K562 (cell line): ENCODE results near the gene FCRLA. TPM values are rescaled to one million over a fixed set of nuclear protein-coding genes. Genes with fewer than 3 reads are reported as not detected.

Experiments used
- CBX3 ChIP-seq, 2 experiments: IDR thresholded peaks; 1 replicate in 1 of 2; 2 replicates in 1 of 2; pipeline ENCODE4 v1.6.1; 2012; ENCODE audit warnings: inconsistent platforms in 2 of 2, low read length in 2 of 2, borderline replicate concordance in 1 of 2, control low read depth in 1 of 2
- ESRRA ChIP-seq: fragments of 450-650 bp; IDR thresholded peaks from 2 replicates; pipeline ENCODE4 v1.6.1; 2014; ENCODE audit warnings: low read depth, mild to moderate bottlenecking, moderate library complexity, borderline replicate concordance
- ETV6 ChIP-seq, 3 experiments: fragments of 150-350 bp in 1 of 3; sonication (generic) in 1 of 3; formaldehyde crosslinking in 1 of 3; IDR thresholded peaks; 2 replicates each; pipeline versions ENCODE4 v1.6.1 to v1.8.0; 2014 to 2022; ENCODE audit warnings: borderline replicate concordance in 2 of 3, low read depth in 2 of 3, antibody characterized with exemption in 1 of 3, low read length in 1 of 3, mild to moderate bottlenecking in 1 of 3, missing genetic modification reagents in 1 of 3
- FOS ChIP-seq: IDR thresholded peaks from 3 replicates; pipeline ENCODE4 v1.6.1; 2011; ENCODE audit not compliant: insufficient read length; ENCODE audit errors: extremely low read depth
- HINFP ChIP-seq: fragments of 450-650 bp; conservative IDR thresholded peaks from 2 replicates; pipeline ENCODE4 v1.6.1; 2016; ENCODE audit warnings: missing genetic modification characterization, low read depth, mild to moderate bottlenecking, control low read depth, missing compliant biosample characterization
- MBD2 ChIP-seq: sonication (generic); IDR thresholded peaks from 2 replicates; pipeline ENCODE4 v1.6.1; 2016; ENCODE audit warnings: low read depth, borderline replicate concordance
- MIER1 ChIP-seq: fragments of 450-650 bp; IDR thresholded peaks from 2 replicates; pipeline ENCODE4 v1.6.1; 2016; ENCODE audit warnings: antibody characterized with exemption, mild to moderate bottlenecking, low read depth
- POLR2AphosphoS2 ChIP-seq: IDR thresholded peaks from 2 replicates; pipeline ENCODE4 v1.6.1; 2012; ENCODE audit warnings: low read length, improper control_type of control experiment
- RB1 ChIP-seq: fragments of 450-650 bp; IDR thresholded peaks from 2 replicates; pipeline ENCODE4 v1.6.1; 2017; ENCODE audit warnings: low read depth, mild to moderate bottlenecking
- RNF2 ChIP-seq: sonication (generic); IDR thresholded peaks from 2 replicates; pipeline ENCODE4 v1.6.1; 2016
- SLC30A9 ChIP-seq: fragments of 250-450 bp; sonication (Bioruptor Pico); IDR thresholded peaks from 2 replicates; pipeline ENCODE4 v1.8.0; 2022; ENCODE audit warnings: mild to moderate bottlenecking, moderate library complexity
- SMARCE1 ChIP-seq: fragments of 450-650 bp; IDR thresholded peaks from 2 replicates; pipeline ENCODE4 v1.7.1; 2016; ENCODE audit warnings: mild to moderate bottlenecking
- SOX6 ChIP-seq: fragments of 450-650 bp; IDR thresholded peaks from 2 replicates; pipeline ENCODE4 v1.6.1; 2014; ENCODE audit warnings: mild to moderate bottlenecking
- TCF7 ChIP-seq: sonication (generic); IDR thresholded peaks from 2 replicates; pipeline ENCODE4 v1.6.1; 2016; ENCODE audit warnings: antibody characterized with exemption, borderline replicate concordance
- U2AF1 ChIP-seq: fragments of 200-400 bp; formaldehyde crosslinking; optimal IDR thresholded peaks from 2 replicates; pipeline ENCODE3; 2017; ENCODE audit warnings: mild to moderate bottlenecking, low read depth, low read length, moderate library complexity
- ZNF3 ChIP-seq: fragments of 250-450 bp; sonication (Bioruptor Pico); IDR thresholded peaks from 2 replicates; pipeline ENCODE4 v1.5.0; 2021; ENCODE audit warnings: mild to moderate bottlenecking, moderate library complexity
- ZNF354B ChIP-seq: fragments of 250-450 bp; sonication (Bioruptor Pico); IDR thresholded peaks from 2 replicates; pipeline ENCODE4 v1.4.0; 2020
- ZNF583 ChIP-seq: fragments of 250-450 bp; sonication (Bioruptor Pico); IDR thresholded peaks from 2 replicates; pipeline ENCODE4 v1.4.0; 2020
- ZZZ3 ChIP-seq: fragments of 450-650 bp; IDR thresholded peaks from 2 replicates; pipeline ENCODE4 v1.6.1; 2016; ENCODE audit warnings: antibody characterized with exemption, mild to moderate bottlenecking, moderate library complexity
- polyA plus RNA-seq, 8 experiments: library from polyadenylated mRNA; depleted of rRNA in 4 of 8; stranded (reverse) in 5 of 8; unstranded in 3 of 8; fragments of >200 nt; fragmentation: Nextera tagmentation in 2 of 8; fragmentation: Illumina TruSeq in 1 of 8; extraction: Ambion mirVana in 2 of 8; extraction: Trizol in 1 of 8; gene quantifications; 2 replicates each; pipeline versions ENCODE4 v1.2.1 to v1.2.3, GENCODE V29; 2011 to 2014; ENCODE audit warnings: inconsistent platforms in 1 of 8, missing spikeins in 1 of 8
- total RNA-seq, 7 experiments: library from RNA; depleted of rRNA in 6 of 7; stranded (reverse); fragments of >200 nt in 6 of 7; fragmentation: Illumina TruSeq in 2 of 7; extraction: Trizol in 2 of 7; gene quantifications; 2 replicates each; pipeline versions ENCODE4 v1.2.1 to v1.2.3, GENCODE V29; 2011 to 2021; ENCODE audit warnings: low replicate concordance in 1 of 7
- TF ChIP-seq, protein P1 (sequence below), 2 experiments: IDR thresholded peaks; 2 replicates each; pipeline ENCODE4 v1.6.1; 2011; ENCODE audit warnings: borderline replicate concordance in 1 of 2, control low read depth in 1 of 2, low read depth in 1 of 2, low read length in 1 of 2, mild to moderate bottlenecking in 1 of 2, mixed read lengths in 1 of 2, moderate library complexity in 1 of 2; ENCODE audit not compliant: insufficient read depth in 1 of 2, insufficient read length in 1 of 2, poor library complexity in 1 of 2, severe bottlenecking in 1 of 2; ENCODE audit errors: extremely low read depth in 1 of 2
- TF ChIP-seq, protein P2 (sequence below): fragments of 250-450 bp; sonication (Bioruptor Pico); IDR thresholded peaks from 2 replicates; pipeline ENCODE4 v1.5.1; 2021; ENCODE audit warnings: mild to moderate bottlenecking

Gene FCRLA
- total and polyA plus RNA-seq, 9 of the 15 experiments (the other 6 are each of a cell fraction or from before 2014, with no cell fraction given), result 0.09 to 0.84 (median 0.44) TPM

DNA sequence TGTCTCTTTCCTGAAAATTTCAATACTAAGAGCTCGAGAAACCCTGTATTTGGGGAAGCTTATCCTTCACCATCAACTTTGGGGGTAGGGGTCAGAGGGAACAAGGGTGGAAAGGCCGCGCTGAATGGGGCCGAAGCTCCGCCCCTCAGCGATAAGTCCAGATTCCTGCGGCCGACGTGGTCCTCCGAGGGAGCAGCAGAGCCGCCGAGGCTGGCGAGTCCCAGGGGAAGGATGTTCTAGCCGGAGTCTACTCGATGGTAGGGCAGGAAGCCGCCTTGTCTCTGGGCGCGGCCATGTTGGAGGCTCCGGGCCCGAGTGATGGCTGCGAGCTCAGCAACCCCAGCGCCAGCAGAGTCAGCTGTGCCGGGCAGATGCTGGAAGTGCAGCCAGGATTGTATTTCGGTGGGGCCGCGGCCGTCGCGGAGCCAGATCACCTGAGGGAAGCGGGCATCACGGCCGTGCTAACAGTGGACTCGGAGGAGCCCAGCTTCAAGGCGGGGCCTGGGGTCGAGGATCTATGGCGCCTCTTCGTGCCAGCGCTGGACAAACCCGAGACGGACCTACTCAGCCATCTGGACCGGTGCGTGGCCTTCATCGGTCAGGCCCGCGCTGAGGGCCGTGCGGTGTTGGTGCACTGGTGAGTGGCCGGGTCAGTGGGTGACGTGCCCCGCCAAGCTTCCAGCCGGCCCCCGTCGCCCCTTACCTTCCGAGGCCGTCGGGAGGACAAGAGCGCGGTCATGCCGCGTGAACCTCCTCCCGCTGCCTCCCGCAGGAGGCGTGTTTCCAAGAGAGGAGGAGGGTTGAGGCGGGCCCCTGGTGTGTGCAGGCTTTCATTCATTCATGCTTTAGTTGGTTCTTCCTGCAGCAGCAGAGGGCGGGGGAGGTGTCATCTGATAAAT, 42.7 kb downstream of the FCRLA start, which contains the start of gene DUSP12 (continued):
- TF ChIP-seq CBX3 (IDR thresholded peaks at IDR 0.05; ENCODE audit: borderline replicate concordance in 1 of 2, low read length in 2 of 2), result peak in 1 of 2 experiments; percentile 47; a peak in 1 of 3 replicates
- peak; percentile 44 for TF ChIP-seq RB1
- TF ChIP-seq, protein P1, sequence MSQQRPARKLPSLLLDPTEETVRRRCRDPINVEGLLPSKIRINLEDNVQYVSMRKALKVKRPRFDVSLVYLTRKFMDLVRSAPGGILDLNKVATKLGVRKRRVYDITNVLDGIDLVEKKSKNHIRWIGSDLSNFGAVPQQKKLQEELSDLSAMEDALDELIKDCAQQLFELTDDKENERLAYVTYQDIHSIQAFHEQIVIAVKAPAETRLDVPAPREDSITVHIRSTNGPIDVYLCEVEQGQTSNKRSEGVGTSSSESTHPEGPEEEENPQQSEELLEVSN (IDR thresholded peaks at IDR 0.05; ENCODE audit: borderline replicate concordance in 1 of 2, extremely low read depth in 1 of 2, insufficient read depth in 1 of 2, insufficient read length in 1 of 2, low read depth in 1 of 2, low read length in 1 of 2, poor library complexity in 1 of 2, severe bottlenecking in 1 of 2), result peak; percentile 87 to 89
- no peak for TF ChIP-seq ZNF3 (CRISPR knock-in tag)
- TF ChIP-seq MIER1, result no peak; the same call in 1 of the 2 replicates
- TF ChIP-seq U2AF1, result no peak
- no peak for TF ChIP-seq TCF7
- no peak for TF ChIP-seq HINFP (tag)
- no peak for TF ChIP-seq ZZZ3
- no peak for TF ChIP-seq ZNF354B
- no peak for TF ChIP-seq POLR2AphosphoS2
- no peak for TF ChIP-seq SMARCE1
- TF ChIP-seq RNF2, result peak; percentile 75
- 0 out of 2 replicates have a peak, but pooled peaks have one; percentile 37 for TF ChIP-seq SOX6
- TF ChIP-seq, protein P2, sequence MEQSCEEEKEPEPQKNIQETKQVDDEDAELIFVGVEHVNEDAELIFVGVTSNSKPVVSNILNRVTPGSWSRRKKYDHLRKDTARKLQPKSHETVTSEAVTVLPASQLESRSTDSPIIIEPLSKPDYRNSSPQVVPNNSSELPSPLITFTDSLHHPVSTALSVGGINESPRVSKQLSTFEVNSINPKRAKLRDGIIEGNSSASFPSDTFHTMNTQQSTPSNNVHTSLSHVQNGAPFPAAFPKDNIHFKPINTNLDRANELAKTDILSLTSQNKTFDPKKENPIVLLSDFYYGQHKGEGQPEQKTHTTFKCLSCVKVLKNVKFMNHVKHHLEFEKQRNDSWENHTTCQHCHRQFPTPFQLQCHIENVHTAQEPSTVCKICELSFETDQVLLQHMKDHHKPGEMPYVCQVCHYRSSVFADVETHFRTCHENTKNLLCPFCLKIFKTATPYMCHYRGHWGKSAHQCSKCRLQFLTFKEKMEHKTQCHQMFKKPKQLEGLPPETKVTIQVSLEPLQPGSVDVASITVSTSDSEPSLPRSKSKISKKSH (CRISPR knock-in tag), result no peak
- TF ChIP-seq ETV6 (IDR thresholded peaks at IDR 0.05; ENCODE audit: borderline replicate concordance in 1 of 2, low read depth in 2 of 2, low read length in 1 of 2), result peak in 1 of 2 experiments; percentile 17; a peak in 1 of 4 replicates
- no peak for TF ChIP-seq ETV6 (CRISPR knock-in tag; IDR thresholded peaks at IDR 0.05; ENCODE audit: borderline replicate concordance)
- no peak for TF ChIP-seq FOS
- TF ChIP-seq MBD2, result peak; percentile 49; the same call in 1 of the 2 replicates
- peak; percentile 72; the same call in 1 of the 2 replicates for TF ChIP-seq ESRRA
- TF ChIP-seq SLC30A9 (CRISPR knock-in tag), result no peak
- TF ChIP-seq ZNF583 (CRISPR knock-in tag), result peak; percentile 13; the same call in 1 of the 2 replicates
